NCI-H2227 (cell line): ENCODE measurements around the gene ALOX12.
"Not testable (repeated sequence)": the region's sequence is repeated elsewhere in the genome, so short reads cannot be mapped to it uniquely, and the experiment has no call there.

Experiments
- DNase-seq: peaks from one replicate; lab custom pipeline; 2025; ENCODE audit not compliant: unreplicated experiment; lab: John Stamatoyannopoulos, UW

Gene ALOX12

DNA sequence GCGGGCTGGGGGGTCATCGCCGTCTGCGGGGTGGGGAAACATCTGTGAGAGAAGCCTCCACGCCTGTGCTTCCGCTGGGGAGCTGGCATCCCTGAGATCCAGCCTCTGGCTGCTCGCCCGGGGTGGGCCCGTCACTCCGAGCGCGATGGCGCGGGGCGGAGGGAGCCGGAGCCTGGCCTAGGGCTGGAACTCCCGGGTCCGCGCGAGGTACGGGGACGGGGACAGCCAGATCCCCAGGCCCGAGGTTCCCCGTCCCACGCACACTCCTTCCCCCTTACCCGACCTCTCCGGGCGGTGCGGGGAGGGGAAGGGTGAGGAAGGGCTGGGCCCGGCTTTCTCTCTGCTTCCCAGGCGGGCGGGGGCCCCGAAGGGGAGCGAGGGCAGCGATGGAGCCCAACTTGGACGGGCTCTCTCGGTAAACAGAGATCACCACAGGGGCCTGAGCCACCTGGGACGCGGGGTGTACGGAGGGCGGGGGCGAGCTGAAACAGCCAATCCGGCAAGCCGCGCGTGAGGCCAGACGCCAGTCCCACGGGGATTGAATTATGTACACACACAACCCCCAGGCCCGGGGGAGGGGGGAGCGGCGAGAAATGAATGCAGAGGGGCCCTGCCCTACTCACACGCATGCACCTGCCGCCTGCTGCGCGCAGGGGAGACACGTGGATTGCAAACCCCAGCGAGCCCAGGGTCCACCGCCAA lies 47.8 kb downstream of the ALOX12 start, which contains the start of gene SLC16A11:
SLC16A11 (minus strand) TSS at position 596 of the 702 bp plus-strand sequence; CDS start at position 17, 579 bp downstream.
- peak; percentile 49 for DNase-seq

DNA sequence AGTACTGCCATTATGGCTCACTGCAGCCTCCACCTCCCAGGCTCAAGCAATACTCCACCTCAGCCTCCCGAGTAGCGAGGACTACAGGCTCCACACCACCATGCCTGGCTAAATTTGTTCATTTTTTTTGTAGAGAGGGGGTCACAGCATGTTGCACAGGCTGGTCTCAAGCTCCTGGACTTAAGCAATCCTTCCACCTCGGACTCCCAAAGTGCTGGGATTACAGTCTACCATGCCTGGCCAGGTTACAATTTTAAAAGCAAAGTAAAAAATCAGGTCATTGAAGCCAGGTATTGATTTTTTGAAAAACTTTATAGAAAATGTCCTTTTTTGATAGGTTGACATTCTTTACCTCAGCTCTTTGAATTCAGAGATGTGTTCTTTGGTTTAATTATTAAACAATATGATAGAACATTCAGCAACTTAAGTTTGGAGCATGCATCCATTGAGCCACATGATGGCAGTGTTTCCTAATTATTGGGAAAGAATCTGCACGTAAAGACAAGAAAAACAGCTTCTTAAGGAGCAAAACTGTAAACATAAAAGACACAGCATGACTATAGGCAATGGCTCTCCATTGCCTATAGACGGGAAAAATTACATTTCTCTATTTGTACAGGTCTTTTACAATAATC lies 49.8 kb downstream of the ALOX12 start:
- peak; percentile 45 for DNase-seq

DNA sequence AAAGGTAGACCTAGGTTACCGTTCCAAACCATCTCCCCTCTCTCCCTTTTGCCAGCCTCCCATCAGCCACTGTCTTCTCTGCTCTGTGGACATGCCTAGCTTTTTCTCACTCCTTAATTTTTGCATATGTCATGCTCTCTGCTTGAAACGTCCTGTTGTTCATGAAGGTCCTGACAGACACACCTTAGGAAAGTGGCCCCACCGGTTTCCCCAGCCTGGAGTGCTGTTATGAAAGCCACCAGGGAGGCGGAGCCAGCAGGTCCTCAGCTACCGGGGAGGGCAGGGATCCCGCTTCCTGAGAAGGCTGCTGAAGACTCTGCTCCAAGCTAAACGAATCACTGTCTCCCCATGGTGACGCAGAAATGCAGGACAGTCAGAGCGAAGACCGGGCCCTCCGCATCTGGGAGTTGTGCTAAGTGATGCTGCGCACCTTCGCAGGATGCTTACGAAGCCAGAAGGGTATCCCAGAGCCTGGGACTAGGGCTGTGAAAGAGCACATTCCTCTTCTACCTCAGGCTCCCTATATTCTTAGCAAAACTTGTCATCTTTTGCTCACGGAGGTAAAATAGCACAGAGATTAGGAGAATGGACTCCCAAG lies 50.4 kb downstream of the ALOX12 start:
- DNase-seq: peak; percentile 34

DNA sequence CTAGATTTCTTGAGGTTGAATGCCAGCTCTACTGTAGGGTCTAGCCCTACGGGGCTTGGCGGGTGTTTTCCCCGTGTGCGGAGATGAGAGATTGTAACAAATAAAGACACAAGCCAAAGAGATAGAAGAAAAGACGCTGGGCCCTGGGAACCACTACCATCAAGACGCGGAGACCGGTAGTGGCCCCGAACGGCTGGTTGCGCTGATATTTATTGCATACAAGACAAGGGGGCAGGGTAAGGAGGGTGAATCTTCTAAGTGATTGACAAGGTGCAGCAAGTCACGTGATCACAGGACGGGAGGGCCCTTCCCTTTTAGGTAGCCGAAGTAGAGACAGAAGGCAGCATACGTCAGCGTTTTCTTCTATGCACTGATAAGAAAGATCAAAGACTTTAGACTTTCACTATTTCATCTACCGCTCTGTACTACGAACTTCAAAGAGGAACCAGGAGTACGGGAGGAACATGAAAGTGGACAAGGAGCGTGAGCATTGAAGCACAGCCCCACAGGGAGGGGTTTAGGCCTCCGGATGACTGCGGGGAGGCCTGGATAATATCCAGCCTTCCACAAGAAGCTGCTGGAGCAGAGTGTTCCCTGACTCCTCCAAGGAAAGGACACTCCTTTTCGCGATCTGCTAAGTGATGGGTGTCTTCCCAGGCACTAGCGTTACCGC lies 51.0 kb downstream of the ALOX12 start:
- peak; percentile 69 for DNase-seq

DNA sequence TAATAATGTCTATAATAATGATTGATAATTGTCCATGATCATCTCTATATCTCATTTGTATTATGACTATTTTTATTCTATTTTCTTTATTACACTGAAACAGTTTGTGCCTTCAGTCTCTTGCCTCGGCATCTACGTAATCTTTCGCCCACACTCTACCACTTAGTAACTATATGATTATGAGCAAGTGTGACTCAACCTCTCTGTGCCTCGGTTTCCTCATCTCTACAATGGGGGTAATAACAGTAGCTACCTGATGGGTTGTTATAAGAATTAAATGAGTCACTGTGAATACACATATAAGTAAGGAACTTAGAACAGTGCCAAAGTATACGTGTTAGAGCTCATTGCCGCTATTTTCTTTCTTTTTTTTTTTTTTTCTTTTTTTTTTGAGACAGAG lies 51.7 kb downstream of the ALOX12 start:
- no peak for DNase-seq

DNA sequence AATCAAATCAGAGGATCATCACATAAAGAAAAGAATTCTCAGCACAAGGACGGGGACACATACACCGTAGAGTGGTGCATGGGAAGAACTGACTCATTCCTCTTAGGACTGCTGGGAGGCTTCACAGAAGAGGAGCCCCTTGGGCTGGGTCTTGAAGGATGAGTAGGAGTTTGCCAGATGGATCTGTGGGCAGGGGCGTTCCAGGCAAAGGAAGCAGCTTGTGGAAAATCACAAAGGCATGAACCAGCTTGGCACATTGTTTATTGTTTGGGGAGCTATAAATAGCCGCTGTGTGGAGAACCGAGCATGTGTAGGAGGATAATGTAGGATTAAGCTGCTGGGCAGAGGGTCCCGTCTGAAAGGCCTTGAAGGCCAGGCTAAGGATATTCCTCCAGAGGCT lies 53.1 kb downstream of the ALOX12 start:
- no peak for DNase-seq

DNA sequence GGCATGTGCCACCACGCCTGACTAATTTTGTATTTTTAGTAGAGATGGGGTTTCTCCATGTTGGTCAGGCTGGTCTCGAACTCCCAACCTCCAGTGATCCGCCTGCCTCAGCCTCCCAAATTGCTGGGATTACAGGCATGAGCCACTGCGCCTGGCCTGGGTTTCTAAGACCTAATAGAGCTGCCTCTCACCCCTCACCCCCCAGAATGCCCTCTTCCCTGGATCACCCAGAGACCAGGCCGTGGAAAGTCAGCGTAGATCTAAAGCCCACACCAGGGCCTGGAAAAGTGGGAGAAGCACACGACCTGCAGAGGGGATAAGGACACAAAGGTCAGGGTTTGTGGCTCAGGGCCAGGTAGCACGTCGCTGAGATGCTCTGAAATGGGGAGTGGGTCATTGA lies 54.7 kb downstream of the ALOX12 start:
- DNase-seq: not testable (repeated sequence)

DNA sequence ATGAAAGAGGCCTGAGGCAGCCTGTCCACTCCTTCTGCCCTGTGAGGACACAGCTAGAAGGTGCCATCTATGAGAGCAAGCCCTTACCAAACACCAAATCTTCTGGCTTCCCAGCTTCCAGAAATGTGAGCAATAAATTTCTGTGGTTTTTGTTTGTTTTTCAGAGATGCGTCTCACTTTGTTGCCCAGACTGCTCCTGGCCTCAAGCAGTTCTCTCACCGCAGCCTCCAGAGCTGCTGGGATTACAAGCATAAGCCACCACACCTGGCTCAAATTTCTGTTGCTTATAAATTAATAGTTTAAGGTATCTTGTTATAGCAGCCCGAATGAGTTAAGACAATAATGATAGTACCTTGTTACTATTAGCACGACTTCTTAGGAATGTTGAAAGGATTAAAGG lies 60.5 kb downstream of the ALOX12 start:
- no peak for DNase-seq

DNA sequence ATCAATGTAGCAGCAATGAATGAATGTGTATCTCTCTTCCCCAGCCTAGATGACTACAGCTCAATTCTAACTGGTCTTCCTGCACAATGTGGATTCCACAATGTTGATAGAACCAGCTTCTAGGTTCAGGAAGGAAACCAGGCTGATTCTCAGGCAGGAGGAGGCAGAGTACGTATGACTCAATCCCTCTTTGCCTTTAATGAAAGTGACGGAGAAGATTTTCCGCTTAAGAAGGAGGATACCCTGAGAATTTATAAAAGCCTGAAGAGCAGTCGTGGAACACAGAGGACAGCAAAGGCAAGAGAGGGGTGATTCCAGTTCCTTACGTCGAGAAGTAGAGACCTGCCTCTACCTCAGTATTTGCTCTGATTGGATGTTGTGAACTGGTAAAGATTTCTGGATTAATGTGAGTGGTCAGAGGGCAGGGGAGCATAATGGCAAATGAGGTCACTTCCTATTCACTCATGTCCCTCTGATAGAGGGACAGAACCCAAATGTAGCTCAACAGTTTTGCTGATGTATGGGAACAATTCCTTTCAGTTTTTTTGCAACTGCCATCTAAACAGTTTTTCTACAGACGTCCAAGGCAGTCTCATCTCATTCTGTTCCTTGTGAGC lies 63.1 kb downstream of the ALOX12 start:
- DNase-seq: no peak
